ENCODE measurements around the gene PLB1.

The PLB1 gene

DNA sequence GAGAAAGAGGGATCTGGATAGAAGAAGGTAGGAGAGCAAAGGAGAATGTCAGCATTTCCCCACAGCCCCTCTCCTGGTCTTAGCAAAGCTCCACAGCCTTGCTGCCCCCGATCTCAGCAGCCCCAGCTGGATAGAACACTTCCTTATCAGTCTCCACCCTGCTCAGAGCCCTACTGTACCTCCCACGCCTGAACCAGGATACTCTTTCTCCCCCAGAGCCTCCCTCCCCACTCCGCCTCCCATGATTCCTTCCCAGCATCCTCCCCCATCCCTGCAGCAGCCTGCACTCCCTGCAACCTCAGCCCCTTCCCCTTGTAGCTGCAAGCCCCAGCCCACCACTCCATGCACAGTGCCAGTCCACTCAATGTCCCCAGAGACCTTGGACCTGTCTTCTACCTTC lies 25.8 kb downstream of the PLB1 start:
- no peak overlapping the region for H3K4me3 ChIP-seq (ENCODE audit: low read depth, low read length)
- no peak for DNase-seq (ENCODE audit: low read depth)
- TF ChIP-seq, protein P1, sequence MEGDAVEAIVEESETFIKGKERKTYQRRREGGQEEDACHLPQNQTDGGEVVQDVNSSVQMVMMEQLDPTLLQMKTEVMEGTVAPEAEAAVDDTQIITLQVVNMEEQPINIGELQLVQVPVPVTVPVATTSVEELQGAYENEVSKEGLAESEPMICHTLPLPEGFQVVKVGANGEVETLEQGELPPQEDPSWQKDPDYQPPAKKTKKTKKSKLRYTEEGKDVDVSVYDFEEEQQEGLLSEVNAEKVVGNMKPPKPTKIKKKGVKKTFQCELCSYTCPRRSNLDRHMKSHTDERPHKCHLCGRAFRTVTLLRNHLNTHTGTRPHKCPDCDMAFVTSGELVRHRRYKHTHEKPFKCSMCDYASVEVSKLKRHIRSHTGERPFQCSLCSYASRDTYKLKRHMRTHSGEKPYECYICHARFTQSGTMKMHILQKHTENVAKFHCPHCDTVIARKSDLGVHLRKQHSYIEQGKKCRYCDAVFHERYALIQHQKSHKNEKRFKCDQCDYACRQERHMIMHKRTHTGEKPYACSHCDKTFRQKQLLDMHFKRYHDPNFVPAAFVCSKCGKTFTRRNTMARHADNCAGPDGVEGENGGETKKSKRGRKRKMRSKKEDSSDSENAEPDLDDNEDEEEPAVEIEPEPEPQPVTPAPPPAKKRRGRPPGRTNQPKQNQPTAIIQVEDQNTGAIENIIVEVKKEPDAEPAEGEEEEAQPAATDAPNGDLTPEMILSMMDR (IDR thresholded peaks at IDR 0.05; ENCODE audit: low read depth, low read length, missing control alignments): no peak

DNA sequence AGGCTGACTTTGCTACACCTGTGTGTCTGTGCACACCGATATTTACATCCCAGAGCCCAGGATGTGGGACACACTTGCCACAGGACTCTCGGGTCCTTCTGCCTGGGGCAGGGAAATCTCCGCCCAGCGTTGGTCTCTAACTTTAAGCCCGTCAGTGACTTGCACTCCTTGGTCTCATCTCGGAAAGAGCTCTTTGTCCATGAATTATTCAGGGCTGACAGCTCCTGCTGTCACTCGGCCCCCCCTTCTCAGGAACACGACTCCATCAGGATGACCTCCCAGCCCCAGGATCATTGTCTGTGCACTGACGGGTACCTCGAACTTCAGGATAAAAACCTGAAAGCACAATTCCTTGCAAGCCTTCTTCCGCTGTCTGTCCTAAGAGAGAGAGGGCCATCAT lies 26.6 kb downstream of the PLB1 start:
- no peak for DNase-seq (ENCODE audit: low read depth)
- TF ChIP-seq, protein P1 (IDR thresholded peaks at IDR 0.05; ENCODE audit: low read depth, low read length, missing control alignments): no peak
- H3K4me3 ChIP-seq (ENCODE audit: low read depth, low read length): no peak overlapping the region

GRCh38 chr2:28523902-28524301 lies 28.0 kb downstream of the PLB1 start:
- no peak for DNase-seq (ENCODE audit: low read depth)
- no peak overlapping the region for H3K4me3 ChIP-seq (ENCODE audit: low read depth, low read length)
- TF ChIP-seq, protein P1 (IDR thresholded peaks at IDR 0.05; ENCODE audit: low read depth, low read length, missing control alignments): no peak

DNA sequence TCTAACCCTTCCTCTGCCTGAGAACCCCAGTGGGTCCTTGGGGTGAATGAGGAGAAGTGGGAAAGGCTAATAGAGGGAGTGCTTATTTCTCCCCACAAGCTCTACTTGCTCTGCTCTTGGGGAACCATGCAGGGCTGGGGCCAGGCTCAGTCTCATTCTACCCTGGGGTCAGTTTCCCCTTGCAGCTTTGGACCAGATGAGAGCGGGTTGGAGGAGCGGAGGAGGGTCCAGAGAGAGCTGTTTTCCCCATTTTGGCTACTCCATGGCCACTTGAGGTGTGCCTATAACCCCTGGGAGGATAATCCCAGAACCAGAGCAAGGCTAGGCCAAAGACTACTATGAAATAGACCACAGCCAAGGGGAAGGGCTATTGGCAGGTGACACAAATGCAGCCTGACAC lies 29.6 kb downstream of the PLB1 start:
- H3K4me3 ChIP-seq (ENCODE audit: low read depth, low read length): no peak overlapping the region
- TF ChIP-seq, protein P1 (IDR thresholded peaks at IDR 0.05; ENCODE audit: low read depth, low read length, missing control alignments): no peak
- no peak for DNase-seq (ENCODE audit: low read depth)

- no peak for DNase-seq (ENCODE audit: low read depth)
- H3K4me3 ChIP-seq (ENCODE audit: low read depth, low read length): no peak overlapping the region
- TF ChIP-seq, protein P1 (IDR thresholded peaks at IDR 0.05; ENCODE audit: low read depth, low read length, missing control alignments): no peak
Observed at GRCh38 chr2:28526527-28527132, 30.8 kb downstream of the PLB1 start.

DNA sequence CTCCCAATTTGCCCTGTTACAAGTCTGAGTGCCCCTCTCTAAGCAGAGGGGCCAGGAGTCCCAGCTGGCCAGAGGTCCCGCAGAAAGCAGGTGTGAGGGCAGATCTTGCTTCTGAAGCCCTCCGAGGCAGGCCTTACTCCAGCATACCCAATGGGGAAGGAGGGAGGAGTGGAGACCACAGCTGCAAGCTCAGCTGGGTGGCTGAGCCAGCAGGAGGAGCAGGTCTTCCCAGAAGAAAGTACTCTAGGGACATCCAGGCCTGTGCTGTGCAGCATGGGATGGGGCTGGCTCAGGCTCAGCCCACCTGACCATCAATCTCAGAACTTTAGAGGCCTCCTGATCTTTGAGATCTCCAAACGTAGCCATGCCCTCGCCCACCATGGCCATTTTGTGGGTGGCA lies 31.3 kb downstream of the PLB1 start:
- DNase-seq (ENCODE audit: low read depth): no peak
- H3K4me3 ChIP-seq (ENCODE audit: low read depth, low read length): no peak overlapping the region
- TF ChIP-seq, protein P1 (IDR thresholded peaks at IDR 0.05; ENCODE audit: low read depth, low read length, missing control alignments): no peak

GRCh38 chr2:28528206-28528605 lies 32.3 kb downstream of the PLB1 start:
- TF ChIP-seq, protein P1 (IDR thresholded peaks at IDR 0.05; ENCODE audit: low read depth, low read length, missing control alignments): no peak

More at GRCh38 chr2:28528206-28528605, 32.3 kb downstream of the PLB1 start:
- H3K4me3 ChIP-seq (ENCODE audit: low read depth, low read length): no peak overlapping the region
- DNase-seq (ENCODE audit: low read depth): no peak
